Mesenchymal stem cell (in vitro differentiated cells and primary cell): ENCODE results near the gene TNRC6C.

ENCODE experiments used
- DNase-seq: peaks from one replicate; pipeline ENCODE4 v3.0.0-alpha.2; 2013
- H2AFZ ChIP-seq: one replicate; pipeline ENCODE4 v1.6.1; 2013; ENCODE audit warnings: low read depth, mild to moderate bottlenecking, control low read depth, inconsistent platforms, low read length, moderate library complexity
- H2AK5ac ChIP-seq: 2 replicates; pipeline ENCODE4 v1.6.1; 2013; ENCODE audit warnings: low read length, moderate library complexity, mild to moderate bottlenecking, inconsistent platforms; ENCODE audit not compliant: severe bottlenecking
- H2BK120ac ChIP-seq: one replicate; pipeline ENCODE4 v1.6.1; 2013; ENCODE audit warnings: low read depth, mild to moderate bottlenecking, inconsistent platforms, low read length, moderate library complexity
- H2BK12ac ChIP-seq, 2 experiments: one replicate each; pipeline ENCODE4 v1.6.1; 2013; ENCODE audit warnings: inconsistent platforms in 2 of 2, low read length in 2 of 2, mild to moderate bottlenecking in 2 of 2, moderate library complexity in 2 of 2, control low read depth in 1 of 2
- H2BK15ac ChIP-seq: one replicate; pipeline ENCODE4 v1.6.1; 2013; ENCODE audit warnings: mild to moderate bottlenecking, low read depth, inconsistent platforms; ENCODE audit not compliant: poor library complexity, severe bottlenecking
- H2BK5ac ChIP-seq: 2 replicates; pipeline ENCODE4 v1.6.1; 2013; ENCODE audit warnings: low read depth, mild to moderate bottlenecking, low read length, control low read depth, inconsistent platforms; ENCODE audit not compliant: poor library complexity, severe bottlenecking
- H3K14ac ChIP-seq, 2 experiments: one replicate each; pipeline ENCODE4 v1.6.1; 2013; ENCODE audit warnings: inconsistent platforms in 2 of 2, low read length in 2 of 2, control low read depth in 1 of 2, mild to moderate bottlenecking in 1 of 2, moderate library complexity in 1 of 2
- H3K18ac ChIP-seq, 2 experiments: one replicate each; pipeline ENCODE4 v1.6.1; 2013; ENCODE audit warnings: inconsistent platforms in 2 of 2, low read length in 2 of 2, control low read depth in 1 of 2, low read depth in 1 of 2, mild to moderate bottlenecking in 1 of 2
- H3K23ac ChIP-seq, 2 experiments: one replicate each; pipeline ENCODE4 v1.6.1; 2013; ENCODE audit warnings: inconsistent platforms in 2 of 2, low read length in 2 of 2, mild to moderate bottlenecking in 2 of 2, moderate library complexity in 2 of 2, control low read depth in 1 of 2
- H3K27ac ChIP-seq: 2 replicates; pipeline ENCODE4 v1.5.1; 2013; ENCODE audit warnings: mild to moderate bottlenecking, moderate library complexity, low read length, control low read depth, inconsistent platforms; ENCODE audit not compliant: poor library complexity, severe bottlenecking
- H3K27me3 ChIP-seq, 2 experiments: 2 replicates each; pipeline versions ENCODE4 v1.6.1 to v1.7.0; 2013; ENCODE audit warnings: low read length in 2 of 2, mild to moderate bottlenecking in 2 of 2, moderate library complexity in 2 of 2, control low read depth in 1 of 2, inconsistent platforms in 1 of 2; ENCODE audit not compliant: control insufficient read depth in 1 of 2, insufficient read depth in 1 of 2
- H3K36me3 ChIP-seq, 2 experiments: 2 replicates each; pipeline versions ENCODE4 v1.6.1 to v1.7.0; 2013; ENCODE audit warnings: low read length in 2 of 2, control low read depth in 1 of 2, inconsistent platforms in 1 of 2, low read depth in 1 of 2, mild to moderate bottlenecking in 1 of 2; ENCODE audit not compliant: insufficient read depth in 2 of 2, control insufficient read depth in 1 of 2
- H3K4ac ChIP-seq, 2 experiments: one replicate each; pipeline ENCODE4 v1.6.1; 2013; ENCODE audit warnings: inconsistent platforms in 2 of 2, low read length in 2 of 2, mild to moderate bottlenecking in 2 of 2, moderate library complexity in 2 of 2, control low read depth in 1 of 2, low read depth in 1 of 2
- H3K4me1 ChIP-seq: 2 replicates; pipeline ENCODE4 v1.6.1; 2013; ENCODE audit warnings: low read depth, low read length, control low read depth; ENCODE audit not compliant: control insufficient read depth, insufficient read depth
- H3K4me2 ChIP-seq: 2 replicates; pipeline ENCODE4 v1.6.1; 2013; ENCODE audit warnings: low read length, mild to moderate bottlenecking, inconsistent platforms; ENCODE audit not compliant: poor library complexity, severe bottlenecking
- H3K4me3 ChIP-seq, 2 experiments: 2 replicates each; pipeline versions ENCODE4 v1.5.1 to v1.7.0; 2013; ENCODE audit warnings: low read length in 2 of 2, mild to moderate bottlenecking in 2 of 2, control low read depth in 1 of 2, low read depth in 1 of 2; ENCODE audit not compliant: insufficient read depth in 1 of 2
- H3K79me1 ChIP-seq: replicated peaks from 2 replicates; pipeline ENCODE4 v1.6.1; 2013; ENCODE audit warnings: mild to moderate bottlenecking, control low read depth, low read length, inconsistent platforms; ENCODE audit not compliant: poor library complexity, severe bottlenecking
- H3K9ac ChIP-seq: 2 replicates; pipeline ENCODE4 v1.7.0; 2013; ENCODE audit warnings: mild to moderate bottlenecking, low read length, moderate library complexity
- H3K9me3 ChIP-seq: 2 replicates; pipeline ENCODE4 v1.7.0; 2013; ENCODE audit warnings: mild to moderate bottlenecking, low read length; ENCODE audit not compliant: control insufficient read depth
- H4K8ac ChIP-seq: one replicate; pipeline ENCODE4 v1.6.1; 2013; ENCODE audit warnings: inconsistent platforms, mild to moderate bottlenecking, low read length, moderate library complexity
- H4K91ac ChIP-seq: one replicate; pipeline ENCODE4 v1.6.1; 2013; ENCODE audit warnings: mild to moderate bottlenecking, low read length, inconsistent platforms
- WGBS: methylation state at CpG from one replicate; pipeline ENCODE4 v1.1.7; 2013; ENCODE audit warnings: mixed read lengths; 5-methylcytosine and 5-hydroxymethylcytosine counted together

The TNRC6C gene

GRCh38 chr17:78012428-78012827 lies 53.9 kb downstream of the TNRC6C start:
- no peak overlapping the region for H3K4me2 ChIP-seq
- no peak overlapping the region for H2BK5ac ChIP-seq
- no peaks in the 10 kb centered on the region for H3K79me1 ChIP-seq
- H3K27me3 ChIP-seq, result no peaks in the 10 kb centered on the region
- H2BK120ac ChIP-seq, result no peak overlapping the region
- H3K9ac ChIP-seq, result no peak overlapping the region
- H3K4me1 ChIP-seq, result no peaks in the 10 kb centered on the region
- no peak overlapping the region for H3K14ac ChIP-seq
- H2BK15ac ChIP-seq, result no peak overlapping the region
- 100% methylated on average over 1 of the region's 1 CpG for WGBS
- no peaks in the 10 kb centered on the region for H3K9me3 ChIP-seq
- no peak overlapping the region for H3K4ac ChIP-seq
- H3K4me3 ChIP-seq, result no peak overlapping the region
- no peak overlapping the region for H3K27ac ChIP-seq
- H3K18ac ChIP-seq, result no peak overlapping the region
- H2BK12ac ChIP-seq, result no peak overlapping the region
- H2AK5ac ChIP-seq, result no peak overlapping the region
- no peak overlapping the region for H2AFZ ChIP-seq
- no peak overlapping the region for H3K23ac ChIP-seq
- DNase-seq, result no peak
- H4K8ac ChIP-seq, result no peak overlapping the region
- no peak overlapping the region for H4K91ac ChIP-seq
- H3K36me3 ChIP-seq, result peaks cover 0 to 4% of the 10 kb centered on the region in 2 experiments

- Histone ChIP-seq H3K9ac (peak overlapping the region; percentile 0), H2AK5ac (no peak overlapping the region), H3K4me3 (no peak overlapping the region), H3K9me3 (no peaks in the 10 kb centered on the region), H3K79me1 (no peaks in the 10 kb centered on the region), H3K27ac (no peak overlapping the region), H3K27me3 (no peaks in the 10 kb centered on the region), H3K18ac (no peak overlapping the region), H3K23ac (no peak overlapping the region), H3K4ac (no peak overlapping the region), H4K8ac (no peak overlapping the region), H2BK5ac (no peak overlapping the region), H3K4me2 (no peak overlapping the region), H2BK15ac (no peak overlapping the region), H4K91ac (no peak overlapping the region), H3K4me1 (no peaks in the 10 kb centered on the region), H3K14ac (no peak overlapping the region), H3K36me3 (peaks cover 0 to 4% of the 10 kb centered on the region in 2 experiments), H2AFZ (no peak overlapping the region), H2BK120ac (no peak overlapping the region), H2BK12ac (no peak overlapping the region)
- 41% methylated on average over 2 of the region's 4 CpGs for WGBS
- peak; percentile 74 for DNase-seq
Measured at GRCh38 chr17:78013683-78014467, 55.4 kb downstream of the TNRC6C start.

- Histone ChIP-seq H3K9ac (peak overlapping the region; percentile 0), H2BK12ac (no peak overlapping the region), H3K4me2 (no peak overlapping the region), H3K14ac (no peak overlapping the region), H3K4me1 (no peaks in the 10 kb centered on the region), H3K79me1 (no peaks in the 10 kb centered on the region), H3K4me3 (no peak overlapping the region), H2BK15ac (no peak overlapping the region), H3K27me3 (no peaks in the 10 kb centered on the region), H2BK120ac (no peak overlapping the region), H2BK5ac (no peak overlapping the region), H3K9me3 (no peaks in the 10 kb centered on the region), H3K27ac (no peak overlapping the region), H4K8ac (no peak overlapping the region), H3K18ac (no peak overlapping the region), H4K91ac (no peak overlapping the region), H2AK5ac (no peak overlapping the region), H3K36me3 (peaks cover 0 to 4% of the 10 kb centered on the region in 2 experiments), H3K4ac (no peak overlapping the region), H2AFZ (no peak overlapping the region), H3K23ac (no peak overlapping the region)
- 88% methylated on average over 2 of the region's 5 CpGs for WGBS
- no peak for DNase-seq
Measured at GRCh38 chr17:78014646-78015045, 56.1 kb downstream of the TNRC6C start.

GRCh38 chr17:78016852-78017251 lies 58.3 kb downstream of the TNRC6C start:
- no peak overlapping the region for H3K4ac ChIP-seq
- no peak overlapping the region for H2BK12ac ChIP-seq
- peaks cover 0 to 4% of the 10 kb centered on the region in 2 experiments for H3K36me3 ChIP-seq
- no peak overlapping the region for H2AFZ ChIP-seq
- no peak overlapping the region for H2AK5ac ChIP-seq
- H3K4me1 ChIP-seq, result no peaks in the 10 kb centered on the region
- H2BK5ac ChIP-seq, result no peak overlapping the region
- H2BK15ac ChIP-seq, result no peak overlapping the region
- DNase-seq, result no peak
- no peak overlapping the region for H4K91ac ChIP-seq
- H3K9ac ChIP-seq, result no peak overlapping the region
- H3K27ac ChIP-seq, result no peak overlapping the region
- H3K23ac ChIP-seq, result no peak overlapping the region
- no peak overlapping the region for H3K14ac ChIP-seq
- no peak overlapping the region for H2BK120ac ChIP-seq
- H3K4me3 ChIP-seq, result no peak overlapping the region
- no CpG with 5 or more reads among the region's 1 CpG for WGBS
- H3K27me3 ChIP-seq, result no peaks in the 10 kb centered on the region
- H4K8ac ChIP-seq, result no peak overlapping the region
- no peaks in the 10 kb centered on the region for H3K9me3 ChIP-seq
- H3K4me2 ChIP-seq, result no peak overlapping the region
- no peak overlapping the region for H3K18ac ChIP-seq
- H3K79me1 ChIP-seq, result no peaks in the 10 kb centered on the region
